Measurements from ENCODE around the gene INTS1.

DNA sequence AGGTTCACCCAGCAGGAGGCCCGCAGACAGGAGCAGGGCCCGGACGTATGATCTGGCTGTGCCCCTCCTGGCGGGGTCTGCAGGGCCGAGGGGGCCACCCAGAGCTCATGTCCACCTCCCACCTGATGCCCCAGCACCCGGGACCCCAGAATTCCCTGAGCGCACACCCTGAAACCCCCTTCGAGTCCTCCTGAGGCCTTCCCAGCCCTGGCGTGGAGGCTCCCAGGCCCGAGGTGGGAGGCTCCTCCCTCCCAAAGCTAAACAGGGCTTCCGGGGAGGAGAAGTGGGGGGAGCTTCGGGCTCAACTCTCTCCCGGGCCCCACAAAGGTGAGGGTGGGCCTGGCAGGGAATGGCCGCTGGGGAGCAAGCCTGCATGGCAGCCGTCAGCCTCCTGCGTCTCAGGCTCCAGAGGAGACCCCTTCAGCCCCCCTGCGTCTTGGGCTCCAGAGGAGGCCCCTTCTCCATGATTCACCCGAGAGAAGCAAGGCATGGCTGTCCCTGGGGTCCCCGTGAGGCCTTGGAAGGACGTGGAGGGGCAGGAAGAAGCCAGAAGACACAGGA, 75.2 kb downstream of the INTS1 start:
- TF ChIP-seq, protein P1, sequence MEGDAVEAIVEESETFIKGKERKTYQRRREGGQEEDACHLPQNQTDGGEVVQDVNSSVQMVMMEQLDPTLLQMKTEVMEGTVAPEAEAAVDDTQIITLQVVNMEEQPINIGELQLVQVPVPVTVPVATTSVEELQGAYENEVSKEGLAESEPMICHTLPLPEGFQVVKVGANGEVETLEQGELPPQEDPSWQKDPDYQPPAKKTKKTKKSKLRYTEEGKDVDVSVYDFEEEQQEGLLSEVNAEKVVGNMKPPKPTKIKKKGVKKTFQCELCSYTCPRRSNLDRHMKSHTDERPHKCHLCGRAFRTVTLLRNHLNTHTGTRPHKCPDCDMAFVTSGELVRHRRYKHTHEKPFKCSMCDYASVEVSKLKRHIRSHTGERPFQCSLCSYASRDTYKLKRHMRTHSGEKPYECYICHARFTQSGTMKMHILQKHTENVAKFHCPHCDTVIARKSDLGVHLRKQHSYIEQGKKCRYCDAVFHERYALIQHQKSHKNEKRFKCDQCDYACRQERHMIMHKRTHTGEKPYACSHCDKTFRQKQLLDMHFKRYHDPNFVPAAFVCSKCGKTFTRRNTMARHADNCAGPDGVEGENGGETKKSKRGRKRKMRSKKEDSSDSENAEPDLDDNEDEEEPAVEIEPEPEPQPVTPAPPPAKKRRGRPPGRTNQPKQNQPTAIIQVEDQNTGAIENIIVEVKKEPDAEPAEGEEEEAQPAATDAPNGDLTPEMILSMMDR (IDR thresholded peaks at IDR 0.05; ENCODE audit: low read length) = no peak
- no peak for TF ChIP-seq EZH2 (optimal IDR thresholded peaks at IDR 0.05; ENCODE audit: low read depth, low read length)
- TF ChIP-seq EZH2phosphoT487 (IDR thresholded peaks at IDR 0.05; ENCODE audit: low read length) = no peak

Data from MM.1S (cell line).